HG03064 (cell line): ENCODE results near the gene KRI1.
"Not testable (repeated sequence)": the region's sequence is repeated elsewhere in the genome, so short reads cannot be mapped to it uniquely, and the experiment has no call there.

Experiments used
- ATAC-seq: cut with Tn5 transposase; IDR thresholded peaks from one replicate; pipeline ENCODE4 v1.9.1; 2021; ENCODE audit warnings: low read depth; ENCODE audit not compliant: unreplicated experiment

The KRI1 gene

DNA sequence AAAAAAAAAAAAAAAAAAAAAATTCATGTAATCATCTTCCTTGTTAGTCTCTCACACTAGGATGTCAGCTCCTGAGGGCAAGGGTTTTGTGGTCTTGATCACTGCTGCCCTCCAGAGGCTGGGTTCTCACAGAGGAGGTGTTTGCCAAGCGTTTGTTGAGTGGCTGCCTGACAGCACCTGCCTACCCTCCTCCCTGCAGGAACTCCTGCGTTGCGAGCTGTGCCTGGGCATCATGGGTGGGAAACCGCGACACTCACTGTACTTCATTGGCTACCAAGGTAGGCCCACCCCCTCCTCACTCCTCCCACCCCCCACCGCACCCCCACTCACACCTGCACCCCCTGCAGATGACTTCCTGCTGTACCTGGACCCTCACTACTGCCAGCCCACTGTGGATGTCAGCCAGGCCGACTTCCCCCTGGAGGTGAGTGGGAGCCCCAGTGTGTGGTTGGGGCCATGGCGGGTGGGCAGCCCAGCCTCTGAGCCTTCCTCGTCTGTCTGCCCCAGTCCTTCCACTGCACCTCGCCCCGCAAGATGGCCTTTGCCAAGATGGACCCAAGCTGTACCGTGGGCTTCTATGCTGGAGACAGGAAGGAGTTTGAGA is 14.0 kb downstream of the KRI1 start:
- no peak for ATAC-seq

DNA sequence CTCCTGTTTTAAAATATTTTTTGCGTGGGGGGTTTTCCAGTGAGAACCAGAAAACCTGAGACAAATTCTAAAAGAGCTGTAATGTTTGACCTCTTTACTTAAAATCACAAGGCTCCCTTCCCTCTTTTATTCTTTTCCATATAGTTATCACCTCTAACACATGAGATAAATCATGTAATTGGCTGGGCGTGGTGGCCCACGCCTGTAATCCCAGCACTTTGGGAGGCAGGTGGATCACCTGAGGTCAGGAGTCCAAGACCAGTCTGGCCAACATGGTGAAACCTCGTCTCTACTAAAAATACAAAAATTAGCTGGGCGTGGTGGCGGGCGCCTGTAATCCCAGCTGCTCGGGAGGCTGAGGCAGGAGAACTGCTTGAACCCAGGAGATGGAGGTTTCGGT is 14.8 kb downstream of the KRI1 start:
- not testable (repeated sequence) for ATAC-seq

GRCh38 chr19:10550336-10550735 is 15.5 kb downstream of the KRI1 start:
- no peak for ATAC-seq

DNA sequence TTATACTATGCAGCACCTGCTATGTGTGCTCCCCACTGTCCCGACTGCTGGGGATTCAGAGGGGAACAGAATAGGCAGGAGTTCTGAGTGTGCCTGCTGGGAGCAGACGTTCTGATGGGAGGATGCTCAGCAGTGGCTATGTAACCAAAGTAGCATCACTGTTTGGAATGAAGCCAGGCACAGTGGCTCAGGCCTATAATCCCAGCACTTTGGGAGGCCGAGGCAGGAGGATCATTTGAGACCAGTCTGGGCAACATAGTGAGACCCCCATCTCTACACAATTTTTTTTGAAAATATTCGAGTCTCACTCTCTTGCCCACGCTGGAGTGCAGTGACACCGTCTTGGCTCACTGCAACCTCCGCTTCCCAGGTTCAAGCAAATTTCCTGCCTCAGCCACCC is 16.1 kb downstream of the KRI1 start:
- no peak for ATAC-seq

GRCh38 chr19:10548746-10549276 is 17.0 kb downstream of the KRI1 start:
- ATAC-seq = no peak

DNA sequence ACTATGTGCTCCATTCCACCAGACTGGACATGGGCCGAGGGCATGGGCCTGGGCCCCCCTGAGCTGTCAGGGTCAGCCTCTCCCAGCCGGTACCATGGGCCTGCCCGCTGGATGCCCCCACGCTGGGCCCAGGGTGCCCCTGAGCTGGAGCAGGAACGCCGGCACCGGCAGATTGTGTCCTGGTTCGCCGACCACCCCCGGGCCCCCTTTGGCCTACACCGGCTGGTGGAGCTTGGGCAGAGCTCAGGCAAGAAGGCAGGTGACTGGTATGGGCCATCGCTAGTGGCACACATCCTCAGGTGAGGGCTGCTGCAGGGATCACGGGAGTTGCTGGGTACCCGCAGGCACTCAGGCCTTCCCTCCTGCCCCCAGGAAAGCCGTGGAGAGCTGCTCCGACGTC is 19.0 kb downstream of the KRI1 start:
- ATAC-seq = no peak

DNA sequence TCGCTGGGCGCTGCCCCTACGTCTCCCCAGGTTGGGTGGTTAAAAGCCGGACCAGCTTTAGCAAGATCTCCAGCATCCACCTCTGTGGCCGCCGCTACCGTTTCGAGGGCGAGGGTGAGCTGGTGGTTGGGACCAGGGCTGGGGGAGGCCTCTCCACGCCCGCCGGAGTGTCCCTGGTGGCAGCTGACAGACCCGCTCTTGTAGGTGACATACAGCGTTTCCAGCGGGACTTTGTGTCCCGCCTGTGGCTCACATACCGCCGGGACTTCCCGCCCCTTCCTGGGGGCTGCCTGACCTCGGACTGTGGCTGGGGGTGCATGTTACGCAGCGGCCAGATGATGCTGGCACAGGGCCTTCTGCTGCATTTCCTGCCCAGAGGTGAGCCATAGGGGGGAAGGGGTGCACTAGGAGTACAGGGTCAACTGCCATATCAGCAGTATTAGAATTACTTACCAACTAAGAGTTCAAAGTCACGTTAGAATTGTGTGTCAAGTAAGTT is 21.0 kb downstream of the KRI1 start:
- no peak for ATAC-seq

DNA sequence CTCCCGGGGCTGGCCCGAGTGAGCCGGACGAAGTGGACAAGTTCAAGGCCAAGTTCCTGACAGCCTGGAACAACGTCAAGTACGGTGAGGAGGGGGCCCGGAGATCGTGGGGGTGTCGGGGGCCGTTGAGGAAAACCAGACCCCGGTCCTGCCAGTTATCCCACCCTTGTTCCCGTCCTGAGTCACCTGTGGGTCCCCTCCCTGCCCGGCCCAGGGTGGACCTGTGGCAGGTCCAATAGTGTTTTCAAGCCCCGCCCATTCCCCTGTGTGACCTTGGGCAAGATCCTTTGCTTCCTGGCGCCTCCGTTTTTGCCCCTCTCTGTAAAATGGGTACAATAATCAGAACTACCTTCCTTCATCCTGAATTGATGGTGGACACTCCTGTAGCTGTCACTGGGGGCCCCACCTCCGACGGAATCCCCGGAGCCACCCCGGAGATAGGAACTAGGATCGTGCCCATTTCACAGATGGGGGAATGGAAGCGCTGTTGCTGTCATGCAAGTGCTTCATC is 21.5 kb downstream of the KRI1 start:
- ATAC-seq = no peak

GRCh38 chr19:10543420-10544241 is 22.2 kb downstream of the KRI1 start, which contains the start of gene ATG4D:
Gene ATG4D (plus strand): TSS chr19:10543904. CDS start chr19:10544091, 187 bp downstream.
- ATAC-seq = peak; percentile 59

DNA sequence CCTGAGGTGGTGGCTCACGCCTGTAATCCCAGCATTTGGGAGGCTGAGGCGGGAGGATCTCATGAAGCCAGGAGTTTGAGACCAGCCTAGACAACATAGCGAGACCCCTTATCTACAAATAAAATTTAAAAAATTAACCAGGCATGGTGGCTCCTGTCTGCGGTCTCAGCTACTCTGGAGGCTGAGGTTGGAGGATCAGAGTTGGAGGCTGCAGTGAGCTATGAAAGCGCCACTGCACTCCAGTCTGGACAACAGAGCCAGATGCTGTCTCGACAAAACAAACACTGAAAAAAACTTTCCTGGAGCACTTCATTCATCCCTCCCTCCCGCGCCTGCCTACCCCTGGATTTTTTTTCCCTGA is 22.8 kb downstream of the KRI1 start:
- no peak for ATAC-seq

- ATAC-seq = not testable (repeated sequence)
These were observed 26.8 kb downstream of the KRI1 start for GRCh38 chr19:10539016-10539415.

DNA sequence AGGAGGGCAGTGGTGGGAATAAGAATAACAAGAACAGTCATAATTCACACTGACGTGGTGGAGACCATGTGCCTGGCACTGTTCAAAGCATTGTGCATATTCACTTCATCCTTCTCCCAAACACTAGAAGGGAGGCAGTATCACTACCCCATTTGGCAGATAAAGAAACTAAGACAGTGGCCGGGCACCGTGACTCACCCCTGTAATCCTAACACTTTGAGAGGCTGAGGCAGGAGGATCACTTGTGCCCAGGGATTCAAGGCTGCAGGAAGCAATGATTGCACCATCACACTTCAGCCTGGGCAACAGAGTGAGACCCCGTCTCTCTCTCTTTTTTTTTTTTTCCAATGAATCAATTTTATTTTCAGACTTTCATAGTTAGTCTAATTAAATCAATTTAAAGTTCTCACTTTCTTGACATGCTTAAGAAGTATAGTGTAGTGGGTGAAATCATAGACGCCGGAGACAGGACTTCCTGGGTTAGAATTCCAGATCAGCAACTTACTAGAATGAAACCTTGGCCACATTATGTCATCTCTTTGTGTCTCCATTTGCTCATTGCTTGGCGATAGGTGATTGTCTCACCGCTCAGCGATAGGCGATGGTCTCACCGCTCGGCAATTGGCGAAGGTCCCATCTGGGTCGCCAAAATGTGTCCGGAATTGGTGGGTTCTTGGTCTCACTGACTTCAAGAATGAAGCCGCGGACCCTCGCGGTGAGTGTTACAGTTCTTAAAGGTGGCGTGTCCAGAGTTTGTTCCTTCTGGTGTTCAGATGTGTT is 27.4 kb downstream of the KRI1 start:
- ATAC-seq = no peak

DNA sequence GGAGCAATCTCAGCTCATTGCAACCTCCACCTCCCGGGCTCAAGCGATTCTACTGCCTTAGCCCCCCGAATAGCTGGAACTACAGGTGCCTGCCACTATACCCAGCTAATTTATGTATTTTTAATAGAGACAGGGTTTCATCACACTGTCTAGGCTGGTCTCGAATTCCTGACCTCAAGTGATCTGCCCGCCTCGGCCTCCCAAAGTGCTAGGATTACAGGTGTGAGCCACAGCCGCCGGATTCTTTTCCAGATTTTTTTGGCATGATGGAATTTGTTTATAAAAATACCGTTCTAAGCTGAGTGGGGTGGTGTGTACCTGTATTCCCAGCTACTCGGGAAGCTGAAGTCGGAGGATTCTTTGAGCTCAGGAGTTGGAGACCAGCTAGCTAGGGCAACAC is 28.1 kb downstream of the KRI1 start:
- ATAC-seq = no peak

- no peak for ATAC-seq
These were observed 30.2 kb downstream of the KRI1 start for GRCh38 chr19:10535613-10536012.

DNA sequence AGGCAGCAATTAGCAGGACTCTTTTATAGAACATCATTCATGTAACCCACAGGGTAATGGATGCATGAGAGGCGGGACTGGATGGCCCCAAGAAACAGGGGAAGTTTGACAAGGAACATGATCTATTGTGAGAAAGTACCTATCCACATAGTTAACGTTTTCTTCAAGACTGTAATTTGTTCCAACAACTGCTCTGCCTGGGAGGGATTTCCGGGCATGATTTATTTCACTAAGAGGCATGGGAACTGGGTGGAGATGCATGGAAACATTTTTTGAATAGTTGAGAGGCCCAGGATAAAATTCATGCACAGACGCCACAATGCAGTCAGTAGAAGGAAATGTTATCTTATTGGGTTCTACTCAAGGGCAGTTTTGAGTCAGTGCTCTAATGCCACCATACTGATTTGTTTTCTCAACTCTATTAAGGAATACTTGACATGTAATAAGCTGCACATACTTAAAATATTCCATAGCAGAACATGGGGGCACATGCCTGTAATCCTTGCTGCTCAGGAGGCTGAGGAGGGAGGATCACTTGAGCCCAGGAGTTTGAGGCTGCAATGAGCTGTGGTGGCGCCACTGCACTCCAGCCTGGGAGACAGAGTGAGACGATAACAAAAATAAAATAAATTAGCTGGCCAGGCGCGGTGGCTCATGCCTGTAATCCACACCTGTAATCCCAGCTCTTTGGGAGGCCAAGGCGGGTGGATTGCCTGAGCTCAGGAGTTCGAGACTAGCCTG is 32.0 kb downstream of the KRI1 start:
- no peak for ATAC-seq

DNA sequence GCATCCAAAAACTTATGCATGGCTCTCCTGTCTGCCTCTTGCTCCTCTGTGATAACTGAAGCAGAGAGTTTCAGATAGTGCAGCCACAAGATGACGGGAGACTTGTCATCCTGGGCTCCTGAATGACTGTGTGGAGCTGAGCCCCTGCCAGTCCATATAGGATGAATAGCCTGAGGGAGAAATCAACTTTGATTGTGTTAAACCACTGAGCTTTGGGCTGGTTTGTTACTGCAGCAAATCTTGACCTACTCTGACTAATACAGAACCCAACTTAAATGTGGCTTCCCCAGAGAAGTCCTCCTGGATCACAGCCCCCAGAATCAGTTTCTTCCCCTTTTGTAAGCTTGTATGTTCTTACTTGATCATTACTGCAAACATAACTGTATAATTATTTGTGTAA is 33.4 kb downstream of the KRI1 start:
- ATAC-seq = no peak

- ATAC-seq = not testable (repeated sequence)
These were observed 38.9 kb downstream of the KRI1 start for GRCh38 chr19:10526887-10527286.

- ATAC-seq = no peak
These were observed 40.2 kb downstream of the KRI1 start for GRCh38 chr19:10525636-10526035.

DNA sequence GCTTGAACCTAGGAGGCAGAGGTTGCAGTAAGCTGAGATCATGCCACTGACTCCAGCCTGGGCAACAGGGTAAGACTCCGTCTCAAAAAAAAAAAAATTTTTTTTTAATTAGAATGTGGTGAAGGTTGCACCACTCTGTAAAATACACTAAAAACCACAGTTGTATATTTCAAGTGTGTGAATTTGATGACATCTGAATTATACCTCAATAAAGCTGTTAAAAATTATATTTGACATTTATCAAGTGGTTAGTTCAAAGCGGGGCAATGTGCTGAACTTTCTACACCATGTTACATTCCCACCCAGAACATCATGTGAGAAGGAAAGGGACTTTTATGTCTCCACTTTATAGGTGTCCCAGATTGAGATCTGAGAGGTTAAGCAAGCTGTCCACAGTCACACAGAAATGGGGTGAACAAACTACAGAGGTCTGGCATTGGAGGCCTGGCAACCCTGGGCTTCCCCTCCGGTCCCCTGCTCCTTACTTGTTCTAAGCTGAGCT is 42.6 kb downstream of the KRI1 start:
- no peak for ATAC-seq
